DMS53 (cell line): ENCODE results near the gene MAF.

Experiments
- DNase-seq: peaks from one replicate; lab custom pipeline; 2025; lab: John Stamatoyannopoulos, UW

Gene MAF

GRCh38 chr16:79589601-79590102 is 10.9 kb downstream of the MAF start:
- DNase-seq, result no peak

DNA sequence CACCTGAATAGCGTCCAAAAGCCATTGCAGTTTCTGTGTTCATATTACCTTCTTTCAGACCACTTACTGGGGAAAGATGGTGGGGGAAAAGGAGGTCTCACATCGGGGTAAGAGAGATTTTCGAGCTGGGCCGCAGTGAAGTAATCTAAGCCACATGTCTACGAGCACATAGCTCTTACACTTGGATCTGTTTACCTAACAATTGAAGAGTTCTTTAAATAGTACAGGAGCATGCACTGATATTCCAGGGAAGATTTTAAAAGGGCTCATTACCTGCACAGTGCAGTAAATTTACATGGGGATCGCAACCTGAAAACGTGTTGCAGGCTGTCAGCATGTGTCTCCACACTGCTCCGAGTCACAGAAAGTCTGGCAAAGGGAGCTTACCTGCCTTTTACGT is 12.6 kb downstream of the MAF start:
- DNase-seq, result peak; percentile 25

- no peak for DNase-seq
Observed at GRCh38 chr16:79587296-79587695, 13.2 kb downstream of the MAF start.

DNA sequence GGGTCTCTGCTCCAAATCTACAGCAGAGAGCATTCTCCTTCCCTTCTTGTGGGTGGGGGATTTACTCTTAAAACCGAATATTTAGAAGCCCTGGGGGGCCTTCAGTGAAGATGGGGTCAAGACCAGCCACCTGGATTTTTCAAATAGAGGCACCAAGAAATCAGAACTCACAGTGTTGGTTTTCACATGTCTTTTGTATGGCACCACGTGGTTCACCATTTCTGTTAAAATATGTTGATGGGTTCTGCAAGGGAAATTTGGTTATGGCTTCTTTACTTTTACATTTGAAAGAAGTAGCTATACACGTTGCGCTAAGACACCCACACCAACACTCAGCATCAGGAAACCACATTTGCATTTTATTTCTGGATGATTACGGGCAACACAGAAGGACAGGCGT is 17.7 kb downstream of the MAF start:
- no peak for DNase-seq

GRCh38 chr16:79580453-79581191 is 19.9 kb downstream of the MAF start:
- no peak for DNase-seq

DNA sequence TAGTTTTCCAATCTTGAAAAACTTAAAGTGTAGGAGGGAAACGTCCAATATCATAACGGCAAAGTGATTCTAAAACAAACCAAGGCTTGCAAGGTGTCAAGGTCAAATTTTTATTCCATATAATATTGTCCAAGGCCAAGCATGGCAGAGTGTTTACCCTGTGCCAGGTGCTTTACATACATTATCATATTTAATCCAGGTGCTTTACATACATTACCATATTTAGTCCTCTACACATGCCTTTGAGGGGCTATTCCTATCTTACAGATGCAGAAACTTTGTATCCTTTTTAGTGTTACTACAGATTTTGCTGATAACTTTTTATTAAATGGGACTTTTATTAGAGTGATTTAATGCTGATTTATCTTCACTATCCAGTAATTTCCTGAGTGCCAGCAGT is 23.9 kb downstream of the MAF start:
- no peak for DNase-seq

- no peak for DNase-seq
Observed at GRCh38 chr16:79573884-79574283, 26.7 kb downstream of the MAF start.

GRCh38 chr16:79573071-79573470 is 27.5 kb downstream of the MAF start:
- no peak for DNase-seq

DNA sequence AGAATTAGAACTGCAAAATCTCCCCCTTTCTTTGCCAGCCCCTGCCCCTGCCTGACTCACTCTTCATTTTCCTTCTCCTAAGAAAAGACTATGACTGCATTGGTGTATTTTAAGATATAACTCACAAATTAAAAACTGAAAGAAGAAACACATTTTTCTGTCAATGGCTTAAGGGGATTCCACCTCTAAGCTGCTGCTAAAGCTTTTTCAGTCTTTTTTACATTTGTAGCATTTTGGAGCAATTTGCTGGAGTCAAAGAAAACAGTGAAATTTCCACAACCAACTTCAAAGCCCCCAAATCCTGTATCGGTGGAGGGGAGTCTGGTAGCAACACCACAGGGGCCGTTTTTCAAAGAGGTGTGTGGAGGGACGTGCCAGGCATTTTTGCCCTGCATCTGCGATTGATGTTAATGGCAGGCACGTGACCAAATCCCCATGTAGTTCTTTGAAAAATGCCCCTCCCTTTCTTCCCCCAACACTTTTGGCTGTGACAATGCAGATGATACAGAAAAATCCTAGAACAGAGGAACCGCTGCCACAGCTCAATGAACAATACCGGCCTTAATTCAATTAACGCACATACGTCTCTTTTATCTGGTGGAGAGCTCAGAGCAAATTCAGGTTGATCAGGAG is 28.5 kb downstream of the MAF start:
- no peak for DNase-seq

- no peak for DNase-seq
Observed at GRCh38 chr16:79571065-79571902, 29.3 kb downstream of the MAF start.

GRCh38 chr16:79564671-79565107 is 35.8 kb downstream of the MAF start:
- no peak for DNase-seq

GRCh38 chr16:79563921-79564320 is 36.6 kb downstream of the MAF start:
- DNase-seq, result no peak

DNA sequence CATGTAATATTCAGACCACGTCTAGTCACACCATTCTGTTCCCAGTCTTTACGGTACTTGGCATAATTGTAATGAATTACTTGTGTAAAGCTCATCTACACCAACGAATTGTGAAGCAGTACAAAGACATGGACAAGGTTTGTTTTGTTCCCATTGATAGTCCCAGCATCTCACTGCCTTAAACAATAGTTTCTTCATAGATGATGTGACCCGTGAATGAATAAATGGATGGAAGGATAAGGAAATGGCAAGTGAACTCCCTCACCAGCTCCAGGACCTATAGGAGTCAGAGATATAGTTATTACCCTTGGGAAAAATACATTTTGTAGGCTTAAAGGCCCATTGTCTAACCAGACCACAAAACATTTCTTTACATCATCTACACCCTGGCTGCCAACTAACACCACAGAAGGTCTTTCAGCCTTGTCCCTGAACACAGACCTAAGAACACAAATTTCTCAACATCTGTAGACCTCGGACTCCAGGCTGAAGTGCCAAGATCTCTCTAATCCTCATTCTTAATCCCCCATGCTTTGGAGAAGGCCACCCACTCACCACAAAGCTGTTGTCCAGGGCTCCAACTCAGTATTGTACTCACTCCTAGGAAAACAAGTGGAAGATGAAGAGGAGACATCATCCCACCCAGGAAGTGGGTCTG is 38.2 kb downstream of the MAF start:
- no peak for DNase-seq

- DNase-seq, result no peak
Observed at GRCh38 chr16:79561729-79562128, 38.8 kb downstream of the MAF start.

- no peak for DNase-seq
Observed at GRCh38 chr16:79560923-79561322, 39.6 kb downstream of the MAF start.

DNA sequence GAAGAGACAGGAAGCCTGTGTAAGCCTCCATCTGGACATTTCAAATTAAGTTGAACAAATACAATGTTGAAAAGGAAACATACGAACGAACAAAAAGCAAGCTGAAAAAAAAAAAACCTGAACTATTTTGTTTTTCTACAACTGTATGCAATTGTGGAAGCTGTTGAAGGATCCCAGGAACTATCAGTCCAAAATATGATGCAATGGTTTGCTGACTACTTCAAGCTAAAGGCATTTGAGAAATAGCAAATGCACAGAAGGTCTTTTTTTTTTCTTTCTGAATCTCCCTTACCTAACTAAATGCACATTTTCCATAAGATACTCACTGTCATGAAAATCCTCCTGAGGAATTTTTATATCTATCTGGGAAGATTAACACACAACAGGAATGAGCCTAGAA is 40.2 kb downstream of the MAF start:
- no peak for DNase-seq

GRCh38 chr16:79559532-79559931 is 41.0 kb downstream of the MAF start:
- DNase-seq, result no peak

DNA sequence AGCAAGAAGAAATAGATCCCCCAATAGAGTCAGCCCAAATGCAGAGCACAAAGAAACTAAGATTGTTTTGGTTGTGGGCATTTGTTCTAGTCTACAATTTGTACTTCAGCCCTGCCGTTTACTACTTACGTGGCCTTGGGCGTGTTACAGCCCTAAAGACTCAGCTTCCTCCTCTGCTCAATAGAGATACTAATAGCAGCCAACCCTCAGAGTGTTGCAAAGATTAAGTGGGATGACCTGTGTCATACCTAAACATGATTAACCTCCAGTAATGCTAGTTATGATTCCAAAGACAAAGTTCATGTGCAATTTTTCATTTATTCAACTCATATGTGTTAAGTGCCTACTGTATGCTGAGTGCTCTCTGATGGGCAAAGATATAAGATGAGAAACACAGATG is 43.1 kb downstream of the MAF start:
- DNase-seq, result no peak

GRCh38 chr16:79554912-79555311 is 45.6 kb downstream of the MAF start:
- peak; percentile 21 for DNase-seq

DNA sequence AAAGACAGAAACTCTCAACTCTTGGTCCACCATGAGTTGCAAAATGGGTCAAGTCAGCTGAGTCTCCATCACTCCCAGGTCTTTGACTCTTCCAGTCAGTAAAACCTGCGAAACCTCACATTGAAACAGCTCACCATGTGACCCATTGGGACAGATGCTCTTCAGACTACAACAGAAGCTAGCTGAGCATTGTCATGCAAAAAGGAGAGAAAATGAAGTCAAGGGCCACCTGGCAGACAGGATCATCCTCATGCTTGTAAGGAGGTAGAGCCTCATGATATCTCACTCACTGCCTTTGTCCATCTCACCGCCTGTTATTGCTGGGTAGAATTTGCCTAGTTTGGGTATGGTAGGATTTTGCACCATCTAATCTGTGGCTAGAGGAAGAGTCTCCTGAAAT is 50.2 kb downstream of the MAF start:
- DNase-seq, result no peak

GRCh38 chr16:79547085-79547484 is 53.5 kb downstream of the MAF start:
- DNase-seq, result no peak
